Stimulated activated CD4-positive, alpha-beta T cell treated with anti-CD3 and anti-CD28 coated beads, Interleukin-2, amount 100 ng/mL, for 4 hours (primary cell): ENCODE results near the gene GOLGA6C.
"Not testable (repeated sequence)": the region's sequence is repeated elsewhere in the genome, so short reads cannot be mapped to it uniquely, and the experiment has no call there.

Source experiments
- DNase-seq: peaks from one replicate; pipeline ENCODE4 v3.0.0-alpha.2; 2020; ENCODE audit warnings: low read depth

GOLGA6C gene

GRCh38 chr15:75258034-75258433, at the start of gene GOLGA6C:
Gene GOLGA6C, plus strand, starts transcription at chr15:75258334. Its CDS starts 265 bp downstream, at chr15:75258599.
- not testable (repeated sequence) for DNase-seq

DNA sequence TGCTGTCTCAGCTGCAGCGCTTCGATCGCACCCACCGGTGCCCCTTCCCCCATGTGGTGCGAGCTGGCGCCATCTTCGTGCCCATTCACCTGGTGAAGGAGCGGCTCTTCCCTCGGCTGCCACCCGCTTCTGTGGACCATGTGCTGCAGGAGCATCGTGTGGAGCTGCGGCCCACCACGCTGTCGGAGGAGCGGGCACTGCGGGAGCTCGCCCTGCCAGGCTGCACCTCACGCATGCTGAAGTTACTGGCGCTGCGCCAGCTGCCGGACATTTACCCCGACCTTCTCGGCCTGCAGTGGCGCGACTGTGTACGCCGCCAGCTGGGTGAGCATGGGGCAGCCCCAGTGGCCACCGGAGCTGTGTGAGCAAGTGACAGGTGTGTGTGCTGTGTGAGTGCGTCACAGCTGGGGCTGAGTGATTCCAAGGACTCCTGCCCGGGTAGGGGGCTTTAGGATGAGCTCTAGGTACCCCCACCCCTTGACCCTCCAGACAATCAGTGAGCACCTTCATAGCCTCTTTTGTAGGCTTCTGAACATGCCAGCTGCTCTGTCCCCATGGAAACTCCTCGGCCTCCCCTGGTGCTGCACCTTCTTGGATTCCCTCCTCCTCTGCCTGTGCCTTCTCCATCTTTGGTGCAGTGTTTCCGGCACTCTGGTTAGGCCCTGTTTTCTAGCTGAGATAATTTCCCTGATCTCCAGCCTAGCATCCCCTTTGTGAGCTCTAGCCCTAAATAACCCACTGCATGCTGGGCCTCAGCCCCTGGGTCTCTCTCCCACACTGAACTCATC, 49.4 kb upstream of the GOLGA6C start:
- no peak for DNase-seq

DNA sequence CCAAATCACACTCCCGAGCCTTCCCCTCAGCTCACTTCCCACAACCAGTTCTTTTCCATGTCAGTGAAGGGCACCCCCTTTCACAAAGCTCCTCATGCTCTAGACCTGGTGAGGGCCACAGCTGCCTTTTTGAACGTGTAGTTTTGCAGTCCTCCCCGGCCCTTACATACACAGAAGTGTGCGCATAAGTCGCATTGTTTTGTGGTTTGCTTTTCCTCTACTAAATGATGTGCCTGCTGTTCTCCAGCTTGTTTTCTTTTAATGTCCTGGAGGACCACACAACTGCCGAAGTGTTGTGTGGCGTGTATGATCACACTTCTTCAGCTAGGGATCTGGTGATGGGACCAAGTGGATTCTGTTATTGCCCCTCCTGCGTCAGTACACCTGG, 48.9 kb upstream of the GOLGA6C start:
- DNase-seq: no peak

DNA sequence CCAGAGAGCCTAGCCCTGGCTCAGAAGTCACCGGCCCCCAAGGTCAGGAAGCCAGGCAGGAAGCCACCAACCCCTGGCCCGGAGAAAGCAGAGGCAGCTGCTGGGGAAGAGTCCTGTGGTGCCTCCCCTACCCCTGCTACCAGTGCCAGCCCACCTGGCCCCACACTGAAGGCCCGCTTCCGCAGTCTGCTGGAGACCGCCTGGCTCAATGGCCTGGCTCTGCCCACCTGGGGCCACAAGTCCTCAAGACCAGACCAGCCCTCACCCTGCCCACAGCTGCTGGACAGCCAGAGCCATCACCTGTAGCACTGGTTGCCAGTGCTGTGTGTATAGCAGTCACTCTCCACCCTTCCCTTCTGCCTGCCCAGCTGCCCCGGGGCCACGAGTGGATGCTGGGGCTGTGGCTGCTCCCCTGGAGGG, 47.3 kb upstream of the GOLGA6C start:
- DNase-seq: no peak

DNA sequence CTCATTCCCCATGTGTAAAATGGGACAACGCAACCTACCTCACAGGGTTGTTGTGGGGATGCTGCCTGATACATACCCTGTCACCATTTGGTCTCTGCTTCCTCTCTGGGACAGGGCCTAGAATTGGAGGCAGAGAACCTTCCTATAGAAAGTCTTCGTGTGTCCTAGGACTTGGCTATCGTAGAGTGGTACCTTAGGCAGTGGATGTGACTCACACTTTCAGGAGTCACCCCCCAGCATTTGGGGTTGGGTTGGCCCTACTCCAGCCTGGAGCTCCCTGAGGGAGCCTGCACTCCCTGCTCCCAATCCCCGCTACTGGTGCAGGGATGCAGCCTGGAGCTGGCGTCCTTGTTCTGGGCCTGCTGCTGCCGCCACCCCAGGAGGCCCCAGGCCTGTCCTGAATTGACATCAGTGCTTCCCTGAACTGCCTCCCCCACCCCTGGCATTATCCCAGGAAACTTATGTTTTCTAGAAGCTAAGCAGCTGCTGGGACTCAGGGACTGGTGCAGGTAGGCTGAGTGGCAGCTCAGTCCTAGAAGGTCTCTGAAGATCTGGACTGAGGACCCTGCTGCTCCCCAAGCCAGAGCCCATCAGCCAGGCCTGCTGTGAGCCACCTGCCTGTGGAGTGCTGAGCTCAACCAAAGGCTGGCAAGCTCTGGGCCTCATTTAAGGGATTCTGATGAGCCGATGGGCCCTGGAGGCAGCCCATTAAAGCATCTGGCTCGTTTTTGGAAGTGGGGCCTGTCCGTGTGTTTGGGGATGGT, 46.5 kb upstream of the GOLGA6C start:
- no peak for DNase-seq

DNA sequence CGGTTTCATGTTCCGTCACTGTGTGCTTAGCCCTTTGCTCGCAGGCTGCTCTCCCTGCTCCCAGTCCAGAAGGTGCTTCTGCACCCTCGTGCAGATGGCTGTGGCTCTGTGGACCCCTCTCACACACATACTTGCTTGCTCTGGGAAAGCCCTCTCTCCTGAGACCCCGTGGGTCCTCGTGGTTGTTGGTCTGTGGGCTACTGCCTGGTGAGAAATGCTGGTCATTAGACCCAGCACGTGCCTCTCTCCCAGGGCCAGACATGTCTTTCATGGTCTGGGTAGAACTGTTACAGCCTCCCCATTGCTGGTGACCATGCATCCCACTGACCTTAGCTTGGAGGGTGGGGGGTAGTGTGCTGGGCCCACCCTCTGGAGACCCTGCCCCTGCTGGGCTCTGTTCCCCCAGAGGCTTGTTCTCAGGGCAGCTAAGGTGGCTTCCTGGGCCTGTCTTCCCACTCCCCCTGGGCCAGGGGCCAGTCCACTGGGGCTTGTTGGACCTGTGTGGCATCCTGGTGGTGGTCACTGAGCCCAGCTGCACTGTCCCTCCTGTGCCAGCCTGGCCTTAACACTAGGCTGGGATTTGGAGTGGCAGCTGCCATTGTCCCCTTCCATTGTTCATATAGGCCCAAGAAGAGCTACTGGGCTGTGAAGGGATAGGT, 45.8 kb upstream of the GOLGA6C start:
- DNase-seq: no peak

DNA sequence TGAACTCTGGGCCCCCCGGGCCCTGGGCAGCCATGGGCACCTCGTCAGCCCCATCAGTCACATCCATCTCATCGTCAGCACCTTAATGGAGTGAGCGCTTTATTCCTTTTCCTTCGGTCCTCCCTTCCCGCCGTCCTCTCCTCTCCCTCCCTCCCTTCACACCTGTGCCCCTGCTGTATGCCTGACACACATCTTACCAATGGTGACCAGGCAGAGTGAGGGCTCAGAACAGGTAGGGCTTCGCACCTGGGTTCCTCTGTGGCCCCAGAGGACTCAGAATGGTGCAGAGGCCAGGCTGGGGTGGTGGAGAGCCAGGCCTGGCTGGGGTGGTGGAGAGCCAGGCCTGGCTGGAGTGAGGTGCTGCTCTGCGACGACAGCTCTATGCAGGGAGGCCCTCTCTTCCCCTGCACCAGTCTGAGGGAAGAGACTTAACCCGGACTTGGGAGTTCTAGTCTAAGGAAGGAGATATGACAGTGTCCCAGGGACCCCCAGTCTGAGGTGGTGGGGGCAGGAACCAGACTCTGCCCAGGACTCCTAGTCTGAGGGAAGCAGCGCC, 44.8 kb upstream of the GOLGA6C start:
- DNase-seq: no peak

- no peak for DNase-seq
These were observed 44.3 kb upstream of the GOLGA6C start for GRCh38 chr15:75213768-75214221.

DNA sequence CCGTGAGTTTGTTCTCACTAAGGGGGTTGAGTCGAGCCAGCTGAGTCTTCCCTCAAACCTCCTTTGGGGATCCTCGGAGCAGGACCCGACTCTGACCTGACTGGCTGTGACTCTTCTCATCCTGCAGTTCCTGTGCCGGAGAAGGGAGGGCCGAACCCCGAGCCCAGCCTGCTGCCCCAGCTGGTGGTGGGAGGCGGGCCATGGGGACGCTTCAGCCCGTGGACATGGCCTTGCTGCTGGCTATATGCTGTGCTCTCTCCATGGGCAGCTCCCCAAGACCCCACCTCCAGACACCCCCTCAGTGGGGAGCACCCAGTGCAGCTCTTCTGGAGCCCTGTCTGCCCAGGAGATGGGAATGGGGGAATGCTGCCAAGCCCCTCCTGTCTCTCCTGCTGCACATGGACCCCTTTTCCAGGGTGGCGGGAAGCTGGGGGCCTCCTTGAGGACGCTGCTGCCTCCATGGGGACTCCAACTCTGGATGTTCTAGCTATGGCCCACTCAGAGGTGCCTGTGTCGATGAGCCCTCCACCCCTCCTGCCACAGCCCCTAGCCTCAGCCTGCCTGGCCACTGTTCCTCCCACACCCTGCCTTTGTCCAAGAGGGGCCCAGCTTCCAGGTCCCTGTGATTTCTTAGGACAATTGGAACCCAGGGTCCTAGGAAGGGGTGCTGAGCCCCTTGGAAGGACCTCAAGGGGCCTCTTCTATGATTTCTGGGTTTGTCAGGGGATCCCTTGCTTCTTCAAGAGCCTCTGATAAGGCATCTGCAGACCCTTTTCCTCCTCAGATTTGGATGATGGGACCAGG, 43.6 kb upstream of the GOLGA6C start:
- DNase-seq: no peak

- no peak for DNase-seq
These were observed 42.8 kb upstream of the GOLGA6C start for GRCh38 chr15:75215107-75216004.

DNA sequence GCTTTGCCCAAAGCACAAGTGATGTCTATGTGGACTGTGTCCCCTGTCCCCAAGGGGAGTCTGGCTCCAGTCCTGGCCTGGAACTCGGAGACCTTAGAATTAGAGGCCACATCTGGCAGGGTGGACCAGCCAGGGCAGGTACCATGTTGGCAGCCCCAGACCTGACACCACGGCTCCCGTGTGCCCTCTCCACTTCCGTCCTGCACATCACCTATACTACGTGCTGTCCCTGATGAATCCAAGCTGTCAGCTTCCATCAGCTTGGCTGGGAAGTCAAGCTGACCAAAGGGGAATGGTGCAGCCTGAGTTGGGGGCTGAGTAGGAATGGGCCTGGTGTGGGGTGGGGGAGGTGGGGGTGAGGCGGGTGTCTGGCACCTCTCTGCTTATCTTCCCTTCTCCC, 41.1 kb upstream of the GOLGA6C start:
- no peak for DNase-seq

- not testable (repeated sequence) for DNase-seq
These were observed 40.6 kb upstream of the GOLGA6C start for GRCh38 chr15:75217574-75217973.

- DNase-seq: not testable (repeated sequence)
These were observed 38.6 kb upstream of the GOLGA6C start for GRCh38 chr15:75219507-75219929.

DNA sequence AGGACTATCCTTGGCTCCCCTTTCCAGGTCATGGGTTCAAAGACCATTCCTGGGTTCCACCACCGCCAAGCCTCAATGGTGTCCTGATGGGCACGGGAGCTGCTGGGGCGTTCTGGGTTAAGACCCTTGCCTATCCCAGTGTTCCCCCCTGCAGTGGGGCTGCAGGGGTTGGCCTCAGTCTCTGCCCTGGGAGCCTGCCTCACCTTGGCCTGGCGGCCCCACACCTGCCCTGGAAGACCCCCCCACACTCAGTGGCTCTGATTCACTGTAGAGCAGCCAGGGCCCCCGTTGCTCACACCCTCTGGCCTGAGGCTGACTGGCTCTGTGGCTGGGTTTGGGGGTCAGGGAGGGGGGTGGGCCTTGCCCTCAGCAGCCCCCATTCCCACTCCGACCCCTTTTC, 34.4 kb upstream of the GOLGA6C start:
- DNase-seq: no peak

GRCh38 chr15:75224281-75224680, 33.9 kb upstream of the GOLGA6C start:
- no peak for DNase-seq

DNA sequence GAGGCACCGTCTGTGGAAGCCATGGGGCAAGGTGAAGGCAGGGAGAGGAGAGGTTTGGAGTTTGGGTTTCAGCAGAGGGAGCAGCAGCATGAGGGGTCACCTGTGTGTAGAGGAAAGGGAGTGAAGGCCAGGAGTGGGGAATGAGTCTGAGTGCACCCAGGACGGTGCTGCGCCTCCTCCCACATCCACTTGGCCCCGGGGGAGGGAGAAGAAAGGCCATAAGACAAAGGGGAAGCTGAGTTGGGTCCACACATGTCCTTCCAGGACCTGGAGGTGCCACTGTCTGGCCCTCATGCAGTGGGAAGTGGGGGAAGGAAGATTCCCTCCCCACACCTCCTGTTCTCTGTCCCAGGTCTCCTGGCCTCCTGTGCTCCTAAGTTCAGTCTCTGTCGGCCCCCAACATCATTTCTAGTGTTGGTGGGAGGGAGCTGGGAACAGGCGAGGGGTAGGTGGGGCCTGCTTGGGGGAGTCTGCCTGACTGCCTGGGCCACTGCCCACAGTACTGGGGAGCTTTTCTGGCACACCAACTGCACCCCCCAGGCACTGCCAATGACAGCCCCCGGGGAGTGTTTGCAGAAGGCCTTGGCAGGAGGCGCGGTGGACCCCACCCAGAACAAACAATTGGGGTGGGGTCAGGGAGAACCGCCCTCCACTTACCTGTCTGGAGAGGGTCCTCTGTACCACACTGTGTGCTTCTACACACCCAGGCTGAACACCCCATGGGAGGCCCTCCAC, 32.9 kb upstream of the GOLGA6C start:
- DNase-seq: not testable (repeated sequence)

DNA sequence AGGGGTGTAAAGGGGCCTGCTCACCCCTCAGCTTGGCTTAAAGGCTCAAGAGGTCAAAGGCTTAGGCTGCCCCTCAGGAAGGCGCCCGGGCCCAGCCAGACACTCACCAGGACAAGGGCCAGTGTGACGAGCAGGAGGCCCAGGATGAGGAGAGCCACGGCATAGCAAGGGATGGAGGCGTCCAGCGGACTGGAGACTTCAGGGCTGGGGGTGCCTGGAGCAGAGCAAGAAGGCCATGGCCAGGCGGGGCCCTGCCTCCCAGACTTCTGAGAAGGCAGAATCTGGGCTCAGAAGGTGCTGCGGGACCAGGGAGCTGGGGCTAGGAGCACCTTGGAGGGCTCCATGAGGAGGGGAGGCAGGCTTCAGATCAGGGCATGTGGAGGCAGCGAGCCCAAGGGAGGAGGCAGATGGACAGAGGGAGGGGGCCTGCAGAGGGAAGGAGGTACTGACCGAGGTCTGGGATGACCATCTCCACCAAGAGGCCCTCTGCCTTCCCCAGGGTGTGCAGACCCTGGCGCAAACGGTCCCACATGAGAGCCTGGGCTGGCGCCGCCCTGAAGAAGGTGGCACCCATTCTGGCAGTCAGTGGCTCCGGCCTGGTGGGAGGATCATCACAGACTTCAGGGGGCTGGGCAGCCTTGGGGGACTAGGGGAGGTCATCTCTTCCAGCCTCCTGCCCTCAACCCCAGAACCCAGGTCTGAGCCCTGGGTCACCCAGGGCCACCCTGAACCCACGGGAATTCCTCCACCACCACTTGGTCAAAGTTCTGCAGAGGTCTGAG, 32.0 kb upstream of the GOLGA6C start:
- DNase-seq: no peak

DNA sequence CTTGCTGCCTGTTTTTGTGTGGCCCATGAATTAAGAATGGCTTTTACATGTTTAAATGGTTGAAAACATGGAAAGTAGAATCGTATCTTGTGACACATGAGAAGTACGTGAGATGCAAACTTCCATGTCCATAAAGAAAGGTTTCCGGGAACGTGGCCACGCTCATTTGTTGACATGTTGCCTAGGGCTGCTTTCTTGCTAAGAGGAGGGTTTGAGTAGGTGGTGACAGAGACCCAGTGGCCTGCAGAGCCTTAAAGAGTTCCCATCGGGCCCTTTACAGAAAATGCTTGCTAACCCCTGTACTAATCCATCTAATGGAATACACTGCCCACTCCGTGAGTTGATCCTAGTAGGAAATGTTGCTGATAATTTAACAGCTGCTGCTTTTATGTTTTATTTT, 31.0 kb upstream of the GOLGA6C start:
- not testable (repeated sequence) for DNase-seq
